Thyroid gland (tissue), 4 donors: ENCODE measurements around the gene PCK2. TPM values are rescaled to one million over a fixed set of nuclear protein-coding genes. Genes with fewer than 3 reads are reported as not detected.

Experiments
- DNase-seq, 2 donors: peaks; one replicate each; pipeline ENCODE4 v3.0.0-alpha.2; 2019
- H3K27ac ChIP-seq, 3 donors: fragments of 200-600 bp; sonication (generic); 1 replicate in 2 of 3; 2 replicates in 1 of 3; pipeline ENCODE4 v1.5.1; 2016 to 2019; ENCODE audit warnings: mild to moderate bottlenecking in 1 of 3, moderate library complexity in 1 of 3
- H3K27me3 ChIP-seq: fragments of 200-600 bp; sonication (generic); one replicate; pipeline ENCODE4 v1.5.1; 2019
- H3K36me3 ChIP-seq, 2 donors: fragments of 200-600 bp; sonication (generic); one replicate each; pipeline ENCODE4 v1.5.1; 2016 to 2019
- H3K4me1 ChIP-seq, 2 donors: fragments of 200-600 bp; sonication (generic); one replicate each; pipeline ENCODE4 v1.5.1; 2017 to 2019
- H3K4me3 ChIP-seq, 3 donors: fragments of 200-600 bp; sonication (generic); replicated peaks in 1 of 3; 1 replicate in 2 of 3; 2 replicates in 1 of 3; pipeline ENCODE4 v1.5.1; 2016; ENCODE audit warnings: mild to moderate bottlenecking in 1 of 3
- H3K9me3 ChIP-seq: fragments of 200-600 bp; sonication (generic); one replicate; pipeline ENCODE4 v1.5.1; 2017
- POLR2A ChIP-seq, 2 donors: fragments of 450-650 bp; IDR thresholded peaks; one replicate each; pipeline ENCODE4 v1.6.1; 2017; ENCODE audit warnings: antibody characterized with exemption in 2 of 2, mild to moderate bottlenecking in 2 of 2, moderate library complexity in 1 of 2
- WGBS, 2 donors: methylation state at CpG; one replicate each; pipeline ENCODE4 v1.1.5; 2017; 5-methylcytosine and 5-hydroxymethylcytosine counted together
- intact Hi-C: fragments of 100-400 bp; cut with DNase I; formaldehyde crosslinking; loops from one replicate; pipeline ENCODE4 v1.15.1; 2023
- total RNA-seq, 4 donors: library from RNA; depleted of rRNA; stranded (reverse); fragments of >200 nt; gene quantifications; one replicate each; pipeline ENCODE4 v1.2.3, GENCODE V29; 2016
- TF ChIP-seq, protein P1 (sequence below), 6 experiments: fragments of 200-600 bp in 3 of 6; fragments of 450-650 bp in 3 of 6; sonication (generic) in 3 of 6; IDR thresholded peaks; one replicate each; pipeline ENCODE4 v1.5.1; 2016 to 2019; ENCODE audit warnings: antibody characterized with exemption in 6 of 6, mild to moderate bottlenecking in 2 of 6, inconsistent platforms in 1 of 6, moderate library complexity in 1 of 6

PCK2 gene
- total RNA-seq, 4 donors from 2014 or later, result 29.8 to 47.4 (median 39.3) TPM

DNA sequence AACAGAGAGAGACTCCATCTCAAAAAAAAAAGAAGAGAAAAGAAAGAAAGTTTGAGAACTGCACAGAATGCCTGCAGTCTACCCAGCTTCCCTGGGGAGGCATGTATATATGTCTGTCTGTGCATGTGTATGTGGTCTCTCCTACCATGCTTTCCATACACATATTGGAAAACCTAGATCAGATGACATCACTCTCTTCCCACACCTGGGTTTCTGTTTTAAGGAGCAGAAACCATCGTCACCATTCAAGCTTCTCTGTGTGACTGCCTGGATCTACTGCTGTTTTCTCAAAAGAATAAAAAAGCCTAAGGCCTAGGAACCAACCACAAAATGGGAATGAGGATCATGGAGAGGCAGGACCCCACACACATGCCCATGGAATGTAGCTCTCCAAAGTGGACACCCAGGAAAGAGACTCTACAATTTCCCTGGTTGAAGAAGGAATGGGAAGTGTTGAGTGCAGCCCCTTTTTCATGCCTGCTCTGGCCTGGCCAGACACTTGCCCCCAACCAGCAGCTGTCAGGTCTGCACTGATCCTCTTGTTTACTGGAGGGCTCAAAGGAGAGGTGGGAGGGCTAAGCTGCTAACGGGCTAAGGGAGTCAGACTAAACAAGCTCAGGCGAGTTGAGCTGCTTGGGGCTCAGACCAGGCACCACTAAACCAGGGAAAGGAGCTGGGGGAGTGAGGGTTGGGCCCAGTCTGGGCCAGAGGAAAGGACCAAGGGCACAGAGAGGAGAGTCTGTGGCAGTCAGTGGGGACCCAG lies 7.7 kb upstream of the PCK2 start:
- Histone ChIP-seq H3K27me3 (no peaks in the 10 kb centered on the region), H3K4me1 (peaks cover 0 to 9% of the 10 kb centered on the region in 2 donors), H3K27ac (no peak overlapping the region), H3K9me3 (no peaks in the 10 kb centered on the region), H3K36me3 (no peaks in the 10 kb centered on the region), H3K4me3 (no peak overlapping the region)
- TF ChIP-seq POLR2A (IDR thresholded peaks at IDR 0.05), result no peak
- TF ChIP-seq, protein P1, sequence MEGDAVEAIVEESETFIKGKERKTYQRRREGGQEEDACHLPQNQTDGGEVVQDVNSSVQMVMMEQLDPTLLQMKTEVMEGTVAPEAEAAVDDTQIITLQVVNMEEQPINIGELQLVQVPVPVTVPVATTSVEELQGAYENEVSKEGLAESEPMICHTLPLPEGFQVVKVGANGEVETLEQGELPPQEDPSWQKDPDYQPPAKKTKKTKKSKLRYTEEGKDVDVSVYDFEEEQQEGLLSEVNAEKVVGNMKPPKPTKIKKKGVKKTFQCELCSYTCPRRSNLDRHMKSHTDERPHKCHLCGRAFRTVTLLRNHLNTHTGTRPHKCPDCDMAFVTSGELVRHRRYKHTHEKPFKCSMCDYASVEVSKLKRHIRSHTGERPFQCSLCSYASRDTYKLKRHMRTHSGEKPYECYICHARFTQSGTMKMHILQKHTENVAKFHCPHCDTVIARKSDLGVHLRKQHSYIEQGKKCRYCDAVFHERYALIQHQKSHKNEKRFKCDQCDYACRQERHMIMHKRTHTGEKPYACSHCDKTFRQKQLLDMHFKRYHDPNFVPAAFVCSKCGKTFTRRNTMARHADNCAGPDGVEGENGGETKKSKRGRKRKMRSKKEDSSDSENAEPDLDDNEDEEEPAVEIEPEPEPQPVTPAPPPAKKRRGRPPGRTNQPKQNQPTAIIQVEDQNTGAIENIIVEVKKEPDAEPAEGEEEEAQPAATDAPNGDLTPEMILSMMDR (IDR thresholded peaks at IDR 0.05), result no peak
- intact Hi-C loops, result no loop called here
- WGBS, 2 donors, result 72 to 80% methylated on average over 3 of the region's 3 CpGs
- DNase-seq, result no peak

DNA sequence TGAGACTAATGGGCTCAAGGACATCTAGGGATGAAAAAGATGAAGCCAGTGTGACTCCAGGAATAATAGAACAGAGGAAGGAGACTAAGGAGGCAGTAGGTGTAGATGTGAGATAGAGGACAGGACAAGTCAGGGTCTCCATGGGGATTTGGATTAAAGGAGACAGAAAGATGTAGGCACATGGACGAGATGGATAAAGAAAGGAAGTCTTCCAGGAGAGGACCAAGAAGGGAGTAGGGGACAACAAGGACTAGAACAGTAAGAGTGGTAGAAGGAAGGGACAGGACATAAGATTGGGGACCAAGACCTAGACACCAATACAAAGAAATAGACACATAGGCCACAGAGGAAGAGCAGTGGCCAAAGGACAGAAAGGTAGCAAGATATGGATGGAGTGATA lies 7.1 kb upstream of the PCK2 start:
- H3K27me3 ChIP-seq, result no peaks in the 10 kb centered on the region
- no peak overlapping the region for H3K27ac ChIP-seq
- DNase-seq, result no peak
- no peak for TF ChIP-seq POLR2A (IDR thresholded peaks at IDR 0.05)
- TF ChIP-seq, protein P1 (IDR thresholded peaks at IDR 0.05), result no peak
- H3K4me1 ChIP-seq, result peaks cover 0 to 3% of the 10 kb centered on the region in 2 donors
- H3K9me3 ChIP-seq, result no peaks in the 10 kb centered on the region
- H3K36me3 ChIP-seq, result no peaks in the 10 kb centered on the region
- 92 to 93% methylated on average over 1 of the region's 1 CpG for WGBS, 2 donors
- intact Hi-C loops, result no loop called here
- no peak overlapping the region for H3K4me3 ChIP-seq

DNA sequence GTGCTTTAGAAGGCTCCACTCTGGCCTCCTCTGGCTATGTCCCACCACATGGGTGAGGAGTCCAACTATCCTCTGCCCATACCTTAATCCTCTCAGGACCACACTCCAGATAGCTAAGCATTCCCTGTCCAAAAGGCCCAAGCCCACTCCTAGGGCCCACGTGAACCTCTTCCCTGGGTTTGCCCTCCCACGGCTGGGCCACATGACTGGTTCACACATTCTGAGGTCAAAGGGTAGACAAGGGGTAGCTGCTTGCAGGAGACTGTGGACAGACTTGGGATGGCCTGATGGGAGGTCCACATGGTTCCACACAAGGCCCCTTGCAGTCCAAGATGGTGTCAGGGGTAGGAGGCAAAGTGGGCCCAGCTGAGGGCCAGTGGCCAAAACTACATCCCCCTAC lies 6.0 kb upstream of the PCK2 start:
- no peak for DNase-seq
- Histone ChIP-seq H3K27me3 (no peaks in the 10 kb centered on the region), H3K9me3 (no peaks in the 10 kb centered on the region), H3K36me3 (no peaks in the 10 kb centered on the region), H3K27ac (no peak overlapping the region), H3K4me3 (no peak overlapping the region), H3K4me1 (peaks cover 0 to 9% of the 10 kb centered on the region in 2 donors)
- WGBS, 2 donors, result 89% methylated on average over 2 of the region's 2 CpGs; no CpG with 5 or more reads in 1 of the 2 donors
- intact Hi-C loops, result no loop called here
- TF ChIP-seq, protein P1 (IDR thresholded peaks at IDR 0.05), result no peak
- TF ChIP-seq POLR2A (IDR thresholded peaks at IDR 0.05), result no peak

DNA sequence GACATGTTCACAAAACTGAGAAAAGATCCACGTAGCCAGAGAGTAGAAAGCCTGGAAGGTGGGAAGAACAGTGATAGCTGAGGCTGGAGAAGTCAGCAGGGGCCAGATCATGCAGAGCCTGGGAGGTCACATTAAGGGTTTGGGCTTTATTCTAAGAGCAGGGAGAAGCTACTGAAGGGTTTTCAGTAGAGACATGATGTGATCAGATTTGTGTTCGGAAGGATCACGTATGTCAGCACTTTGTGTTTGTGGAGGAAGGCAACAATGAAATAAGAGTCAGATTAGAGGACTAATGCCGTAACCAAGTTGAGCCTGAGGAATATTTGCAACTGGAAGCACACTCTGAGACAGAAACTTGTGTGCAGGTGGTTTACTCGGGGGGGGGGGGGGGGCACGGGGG lies 4.2 kb upstream of the PCK2 start:
- H3K9me3 ChIP-seq, result no peaks in the 10 kb centered on the region
- H3K4me3 ChIP-seq, result no peak overlapping the region
- no peak for DNase-seq
- H3K36me3 ChIP-seq, result no peaks in the 10 kb centered on the region
- H3K4me1 ChIP-seq, result peaks cover under 1 to 19% of the 10 kb centered on the region in 2 donors
- no peaks in the 10 kb centered on the region for H3K27me3 ChIP-seq
- WGBS, 2 donors, result 84 to 90% methylated on average over 6 of the region's 6 CpGs
- intact Hi-C loops, result loop anchor here (2.0 kb wide), 1 partner anchor 31 kb away; no protein-coding TSS in a partner anchor
- no peak overlapping the region for H3K27ac ChIP-seq
- no peak for TF ChIP-seq POLR2A (IDR thresholded peaks at IDR 0.05)
- TF ChIP-seq, protein P1 (IDR thresholded peaks at IDR 0.05), result no peak

DNA sequence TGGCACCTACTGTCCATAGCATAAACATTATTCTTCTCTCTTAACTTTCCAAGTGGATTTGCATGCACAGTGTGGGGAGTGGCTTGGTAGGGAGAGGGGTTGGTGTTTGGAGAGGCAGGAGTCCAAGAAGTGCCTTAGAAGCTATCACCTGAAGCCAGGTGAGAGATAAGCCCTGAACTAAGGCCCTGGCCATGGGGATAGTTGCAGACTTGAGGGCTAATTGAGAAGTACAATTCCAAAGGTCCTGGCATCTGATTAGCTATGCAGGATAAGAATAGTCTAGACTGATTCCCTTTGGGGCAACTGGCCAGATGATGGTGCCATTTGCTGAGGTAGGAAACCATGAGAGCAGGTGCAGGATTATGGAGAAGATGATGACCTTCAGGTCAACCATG lies 2.0 kb upstream of the PCK2 start:
- Histone ChIP-seq H3K27me3 (no peaks in the 10 kb centered on the region), H3K36me3 (no peaks in the 10 kb centered on the region), H3K4me1 (peaks cover 10 to 29% of the 10 kb centered on the region in 2 donors), H3K27ac (no peak overlapping the region), H3K4me3 (no peak overlapping the region), H3K9me3 (no peaks in the 10 kb centered on the region)
- TF ChIP-seq, protein P1 (IDR thresholded peaks at IDR 0.05), result no peak
- TF ChIP-seq POLR2A (IDR thresholded peaks at IDR 0.05), result no peak
- intact Hi-C loops, result no loop called here
- DNase-seq, result no peak
